SK-N-SH treated with all-trans-retinoic acid at 6 μM for 48 hours (cell line): ENCODE results near the gene UIMC1.

Source experiments
- ATAC-seq: fragments of 200-7000 bp; cut with Tn5 transposase; 3 replicates; pipeline ENCODE4 v1.9.1; 2020; ENCODE audit warnings: mild to moderate bottlenecking, moderate library complexity
- ARNTL ChIP-seq: fragments of 450-650 bp; formaldehyde crosslinking; IDR thresholded peaks from 2 replicates; pipeline ENCODE4 v1.5.0; 2020; ENCODE audit warnings: low read depth, mild to moderate bottlenecking, moderate library complexity, borderline replicate concordance
- BACH2 ChIP-seq: fragments of 250-450 bp; sonication (Bioruptor Pico); IDR thresholded peaks from 2 replicates; pipeline ENCODE4 v1.9.0; 2021; ENCODE audit warnings: mild to moderate bottlenecking, borderline replicate concordance
- CSDC2 ChIP-seq: fragments of 250-450 bp; sonication (Bioruptor Pico); IDR thresholded peaks from 2 replicates; pipeline ENCODE4 v1.5.0; 2020; ENCODE audit warnings: mild to moderate bottlenecking, moderate library complexity
- CSRNP3 ChIP-seq: fragments of 250-450 bp; sonication (Bioruptor Pico); IDR thresholded peaks from 2 replicates; pipeline ENCODE4 v1.5.1; 2021; ENCODE audit warnings: mild to moderate bottlenecking, moderate library complexity
- ESRRG ChIP-seq: fragments of 250-450 bp; sonication (Bioruptor Pico); IDR thresholded peaks from 2 replicates; pipeline ENCODE4 v1.6.1; 2021; ENCODE audit warnings: mild to moderate bottlenecking
- ISL1 ChIP-seq: fragments of 250-450 bp; sonication (Bioruptor Pico); IDR thresholded peaks from 2 replicates; pipeline ENCODE4 v2.1.2; 2022; ENCODE audit warnings: mild to moderate bottlenecking, moderate library complexity
- OSR1 ChIP-seq: fragments of 250-450 bp; sonication (Bioruptor Pico); IDR thresholded peaks from 2 replicates; pipeline ENCODE4 v1.8.0; 2022; ENCODE audit warnings: moderate library complexity, mild to moderate bottlenecking, inconsistent platforms
- POU6F1 ChIP-seq: fragments of 250-450 bp; sonication (Bioruptor Pico); IDR thresholded peaks from 2 replicates; pipeline ENCODE4 v1.8.0; 2021; ENCODE audit warnings: low read depth, mild to moderate bottlenecking, moderate library complexity, borderline replicate concordance
- RARB ChIP-seq: fragments of 250-450 bp; sonication (Bioruptor Pico); IDR thresholded peaks from 2 replicates; pipeline ENCODE4 v1.8.0; 2021; ENCODE audit warnings: mild to moderate bottlenecking, moderate library complexity
- SNAI2 ChIP-seq: fragments of 250-450 bp; sonication (Bioruptor Pico); IDR thresholded peaks from 2 replicates; pipeline ENCODE4 v1.5.0; 2020; ENCODE audit warnings: mild to moderate bottlenecking, moderate library complexity
- TCF4 ChIP-seq: fragments of 250-450 bp; sonication (Bioruptor Pico); IDR thresholded peaks from 2 replicates; pipeline ENCODE4 v1.8.0; 2021; ENCODE audit warnings: mild to moderate bottlenecking, moderate library complexity, borderline replicate concordance
- TOX ChIP-seq: fragments of 250-450 bp; sonication (Bioruptor Pico); IDR thresholded peaks from 2 replicates; pipeline ENCODE4 v1.8.0; 2021; ENCODE audit warnings: mild to moderate bottlenecking, moderate library complexity, borderline replicate concordance
- ZC3H10 ChIP-seq: fragments of 250-450 bp; sonication (Bioruptor Pico); IDR thresholded peaks from 2 replicates; pipeline ENCODE4 v1.5.1; 2021; ENCODE audit warnings: mild to moderate bottlenecking, moderate library complexity
- ZFP3 ChIP-seq: fragments of 250-450 bp; sonication (Bioruptor Pico); IDR thresholded peaks from 2 replicates; pipeline ENCODE4 v1.5.0; 2020; ENCODE audit warnings: mild to moderate bottlenecking, moderate library complexity
- ZFP30 ChIP-seq: fragments of 450-650 bp; formaldehyde crosslinking; IDR thresholded peaks from 2 replicates; pipeline ENCODE4 v1.5.0; 2022; ENCODE audit warnings: mild to moderate bottlenecking, moderate library complexity
- ZNF565 ChIP-seq: fragments of 450-650 bp; formaldehyde crosslinking; conservative IDR thresholded peaks from 2 replicates; pipeline ENCODE4 v1.5.0; 2020; ENCODE audit warnings: low read depth, mild to moderate bottlenecking, moderate library complexity
- ZNF70 ChIP-seq: fragments of 450-650 bp; formaldehyde crosslinking; IDR thresholded peaks from 2 replicates; pipeline ENCODE4 v1.5.0; 2020; ENCODE audit warnings: mild to moderate bottlenecking, moderate library complexity
- ZNF8 ChIP-seq: fragments of 450-650 bp; formaldehyde crosslinking; IDR thresholded peaks from 2 replicates; pipeline ENCODE4 v1.5.0; 2020; ENCODE audit warnings: mild to moderate bottlenecking, moderate library complexity
- TF ChIP-seq, protein P1 (sequence below): fragments of 250-450 bp; sonication (Bioruptor Pico); IDR thresholded peaks from 2 replicates; pipeline ENCODE4 v1.8.0; 2020; ENCODE audit warnings: mild to moderate bottlenecking, moderate library complexity, borderline replicate concordance
- TF ChIP-seq, protein P2 (sequence below): fragments of 250-450 bp; sonication (Bioruptor Pico); IDR thresholded peaks from 2 replicates; pipeline ENCODE4 v1.5.1; 2020; ENCODE audit warnings: low read depth, mild to moderate bottlenecking, moderate library complexity
- TF ChIP-seq, protein P3 (sequence below): fragments of 250-450 bp; sonication (Bioruptor Pico); IDR thresholded peaks from 2 replicates; pipeline ENCODE4 v1.5.0; 2020; ENCODE audit warnings: mild to moderate bottlenecking, moderate library complexity

Gene UIMC1

GRCh38 chr5:176882567-176882903 is 124.0 kb downstream of the UIMC1 start:
- no peak for TF ChIP-seq ZFP30 (CRISPR knock-in tag)
- no peak for TF ChIP-seq ESRRG
- no peak for TF ChIP-seq ZNF8
- no peak for TF ChIP-seq TCF4 (CRISPR knock-in tag)
- no peak for TF ChIP-seq POU6F1 (CRISPR knock-in tag)
- TF ChIP-seq, all 23 proteins: peak for 0

DNA sequence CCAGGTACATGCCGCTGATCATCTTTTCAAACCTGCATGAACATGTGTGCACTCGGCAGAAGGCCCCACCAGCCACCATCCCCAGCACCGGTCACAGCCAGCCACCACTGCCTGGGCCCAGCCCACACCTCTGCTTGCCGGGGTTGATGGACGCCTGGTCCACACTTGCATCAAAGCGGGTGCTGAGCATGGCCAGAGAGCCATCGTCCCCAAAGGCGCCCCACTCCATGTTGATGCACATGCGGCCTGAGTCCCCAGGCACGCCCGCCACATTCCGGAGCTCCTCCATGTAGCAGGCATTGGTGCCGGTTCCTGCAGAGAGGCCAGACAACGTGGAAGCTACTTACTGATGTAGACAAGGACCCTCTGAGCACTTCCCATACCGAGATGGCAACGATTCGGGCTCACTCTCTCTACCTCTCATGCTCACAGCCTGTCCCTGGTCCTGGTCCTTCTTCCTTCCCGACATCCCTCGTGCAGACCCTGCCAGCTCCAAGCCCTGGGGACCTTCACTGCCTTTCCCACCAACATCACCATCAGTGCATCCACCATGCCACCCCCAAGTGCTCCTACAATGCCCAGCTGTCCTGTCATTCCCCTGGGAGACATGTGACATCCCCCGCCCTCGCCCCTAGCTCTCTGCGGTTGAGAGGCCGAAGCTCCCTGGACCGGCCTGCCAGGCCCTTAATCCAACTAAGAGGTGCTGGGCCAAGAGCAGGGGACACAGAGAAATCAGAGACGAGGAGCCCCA is 124.6 kb downstream of the UIMC1 start:
- TF ChIP-seq ZNF565 (no peak), POU6F1 (CRISPR knock-in tag) (no peak), CSDC2 (CRISPR knock-in tag) (no peak), TOX (no peak), ZFP30 (CRISPR knock-in tag) (no peak), OSR1 (CRISPR knock-in tag) (no peak), ARNTL (no peak), CSRNP3 (no peak), ZC3H10 (CRISPR knock-in tag) (no peak), ZFP3 (CRISPR knock-in tag) (no peak), ESRRG (no peak), ZNF70 (no peak), RARB (no peak), SNAI2 (no peak), TCF4 (CRISPR knock-in tag) (no peak), ISL1 (CRISPR knock-in tag) (no peak), BACH2 (CRISPR knock-in tag) (no peak)
- TF ChIP-seq, protein P1, sequence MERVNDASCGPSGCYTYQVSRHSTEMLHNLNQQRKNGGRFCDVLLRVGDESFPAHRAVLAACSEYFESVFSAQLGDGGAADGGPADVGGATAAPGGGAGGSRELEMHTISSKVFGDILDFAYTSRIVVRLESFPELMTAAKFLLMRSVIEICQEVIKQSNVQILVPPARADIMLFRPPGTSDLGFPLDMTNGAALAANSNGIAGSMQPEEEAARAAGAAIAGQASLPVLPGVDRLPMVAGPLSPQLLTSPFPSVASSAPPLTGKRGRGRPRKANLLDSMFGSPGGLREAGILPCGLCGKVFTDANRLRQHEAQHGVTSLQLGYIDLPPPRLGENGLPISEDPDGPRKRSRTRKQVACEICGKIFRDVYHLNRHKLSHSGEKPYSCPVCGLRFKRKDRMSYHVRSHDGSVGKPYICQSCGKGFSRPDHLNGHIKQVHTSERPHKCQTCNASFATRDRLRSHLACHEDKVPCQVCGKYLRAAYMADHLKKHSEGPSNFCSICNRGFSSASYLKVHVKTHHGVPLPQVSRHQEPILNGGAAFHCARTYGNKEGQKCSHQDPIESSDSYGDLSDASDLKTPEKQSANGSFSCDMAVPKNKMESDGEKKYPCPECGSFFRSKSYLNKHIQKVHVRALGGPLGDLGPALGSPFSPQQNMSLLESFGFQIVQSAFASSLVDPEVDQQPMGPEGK (CRISPR knock-in tag) = no peak
- TF ChIP-seq, protein P2, sequence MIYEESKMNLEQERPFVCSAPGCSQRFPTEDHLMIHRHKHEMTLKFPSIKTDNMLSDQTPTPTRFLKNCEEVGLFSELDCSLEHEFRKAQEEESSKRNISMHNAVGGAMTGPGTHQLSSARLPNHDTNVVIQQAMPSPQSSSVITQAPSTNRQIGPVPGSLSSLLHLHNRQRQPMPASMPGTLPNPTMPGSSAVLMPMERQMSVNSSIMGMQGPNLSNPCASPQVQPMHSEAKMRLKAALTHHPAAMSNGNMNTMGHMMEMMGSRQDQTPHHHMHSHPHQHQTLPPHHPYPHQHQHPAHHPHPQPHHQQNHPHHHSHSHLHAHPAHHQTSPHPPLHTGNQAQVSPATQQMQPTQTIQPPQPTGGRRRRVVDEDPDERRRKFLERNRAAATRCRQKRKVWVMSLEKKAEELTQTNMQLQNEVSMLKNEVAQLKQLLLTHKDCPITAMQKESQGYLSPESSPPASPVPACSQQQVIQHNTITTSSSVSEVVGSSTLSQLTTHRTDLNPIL = no peak
- TF ChIP-seq, protein P3, sequence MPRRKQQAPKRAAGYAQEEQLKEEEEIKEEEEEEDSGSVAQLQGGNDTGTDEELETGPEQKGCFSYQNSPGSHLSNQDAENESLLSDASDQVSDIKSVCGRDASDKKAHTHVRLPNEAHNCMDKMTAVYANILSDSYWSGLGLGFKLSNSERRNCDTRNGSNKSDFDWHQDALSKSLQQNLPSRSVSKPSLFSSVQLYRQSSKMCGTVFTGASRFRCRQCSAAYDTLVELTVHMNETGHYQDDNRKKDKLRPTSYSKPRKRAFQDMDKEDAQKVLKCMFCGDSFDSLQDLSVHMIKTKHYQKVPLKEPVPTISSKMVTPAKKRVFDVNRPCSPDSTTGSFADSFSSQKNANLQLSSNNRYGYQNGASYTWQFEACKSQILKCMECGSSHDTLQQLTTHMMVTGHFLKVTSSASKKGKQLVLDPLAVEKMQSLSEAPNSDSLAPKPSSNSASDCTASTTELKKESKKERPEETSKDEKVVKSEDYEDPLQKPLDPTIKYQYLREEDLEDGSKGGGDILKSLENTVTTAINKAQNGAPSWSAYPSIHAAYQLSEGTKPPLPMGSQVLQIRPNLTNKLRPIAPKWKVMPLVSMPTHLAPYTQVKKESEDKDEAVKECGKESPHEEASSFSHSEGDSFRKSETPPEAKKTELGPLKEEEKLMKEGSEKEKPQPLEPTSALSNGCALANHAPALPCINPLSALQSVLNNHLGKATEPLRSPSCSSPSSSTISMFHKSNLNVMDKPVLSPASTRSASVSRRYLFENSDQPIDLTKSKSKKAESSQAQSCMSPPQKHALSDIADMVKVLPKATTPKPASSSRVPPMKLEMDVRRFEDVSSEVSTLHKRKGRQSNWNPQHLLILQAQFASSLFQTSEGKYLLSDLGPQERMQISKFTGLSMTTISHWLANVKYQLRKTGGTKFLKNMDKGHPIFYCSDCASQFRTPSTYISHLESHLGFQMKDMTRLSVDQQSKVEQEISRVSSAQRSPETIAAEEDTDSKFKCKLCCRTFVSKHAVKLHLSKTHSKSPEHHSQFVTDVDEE = no peak
- ATAC-seq = no peak

More at GRCh38 chr5:176882567-176882903, 124.0 kb downstream of the UIMC1 start:
- no peak for ATAC-seq
